NCI-H748 (cell line): ENCODE measurements around the gene OR2A25.

Source experiments
- DNase-seq: peaks from one replicate; lab custom pipeline; 2025; ENCODE audit not compliant: unreplicated experiment; lab: John Stamatoyannopoulos, UW

The OR2A25 gene

DNA sequence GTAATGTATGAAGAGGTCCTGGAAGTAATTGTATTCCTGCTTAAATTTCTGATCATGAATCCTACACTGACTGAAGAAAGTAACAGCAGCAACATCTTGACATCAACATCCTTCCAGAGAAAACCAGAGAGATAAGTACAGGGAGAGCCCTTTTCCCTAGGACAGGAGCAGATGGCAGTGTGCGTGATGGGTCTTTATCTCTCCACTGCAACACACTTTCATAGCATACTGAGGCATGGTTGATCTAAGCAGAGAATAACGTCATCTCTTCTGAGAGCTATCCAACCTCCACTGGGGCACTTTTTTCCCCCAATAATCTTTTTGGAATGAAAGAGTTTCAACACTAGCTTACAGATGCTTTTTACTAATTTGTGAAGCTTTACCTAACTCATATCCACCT lies 342 bp downstream of the OR2A25 start:
- no peak for DNase-seq

GRCh38 chr7:144074374-144074773 lies 4.8 kb downstream of the OR2A25 start:
- no peak for DNase-seq

DNA sequence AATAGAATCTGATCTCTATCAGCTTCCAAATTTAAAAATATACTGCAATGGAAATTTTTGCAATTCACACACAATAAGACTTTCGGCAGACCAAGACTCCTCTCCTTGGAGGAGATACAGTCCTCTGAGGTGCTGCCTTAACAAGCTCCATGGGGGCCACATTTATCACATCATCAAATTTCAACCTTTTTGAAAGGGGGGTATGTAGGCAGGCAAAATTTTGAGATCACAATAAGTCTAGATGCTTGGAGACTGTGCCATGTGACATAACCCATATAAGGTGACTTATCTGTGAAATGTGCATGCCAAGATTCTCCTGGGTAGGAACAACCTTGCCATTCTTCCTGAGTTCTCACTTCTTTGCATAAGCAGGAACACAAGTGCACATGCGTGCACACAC lies 16.4 kb downstream of the OR2A25 start, which contains the start of gene OR2A12:
Gene OR2A12 (plus strand): TSS at position 301 of the 400 bp plus-strand sequence. CDS start 8,830 bp downstream, outside the sequence.
- DNase-seq = no peak

GRCh38 chr7:144086730-144087129 lies 17.1 kb downstream of the OR2A25 start:
- no peak for DNase-seq

DNA sequence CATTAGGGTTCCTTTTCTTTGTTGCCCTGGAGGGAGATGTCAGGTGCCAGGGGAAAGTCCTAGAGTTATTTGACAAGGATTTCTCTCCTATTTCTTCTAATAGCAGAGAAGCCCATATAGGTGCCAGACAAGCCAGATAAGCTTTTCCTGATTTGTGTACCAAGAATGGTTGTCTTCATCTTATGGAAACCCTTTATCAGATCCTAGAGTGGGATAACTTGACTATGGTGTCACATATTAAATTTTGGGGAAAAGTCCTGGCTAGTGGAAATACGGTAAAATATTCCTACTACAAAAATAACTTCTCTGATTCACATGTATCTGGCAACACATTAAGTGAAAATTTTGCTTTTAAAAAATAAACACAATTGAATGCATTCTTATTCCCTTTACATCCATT lies 17.6 kb downstream of the OR2A25 start:
- no peak for DNase-seq

DNA sequence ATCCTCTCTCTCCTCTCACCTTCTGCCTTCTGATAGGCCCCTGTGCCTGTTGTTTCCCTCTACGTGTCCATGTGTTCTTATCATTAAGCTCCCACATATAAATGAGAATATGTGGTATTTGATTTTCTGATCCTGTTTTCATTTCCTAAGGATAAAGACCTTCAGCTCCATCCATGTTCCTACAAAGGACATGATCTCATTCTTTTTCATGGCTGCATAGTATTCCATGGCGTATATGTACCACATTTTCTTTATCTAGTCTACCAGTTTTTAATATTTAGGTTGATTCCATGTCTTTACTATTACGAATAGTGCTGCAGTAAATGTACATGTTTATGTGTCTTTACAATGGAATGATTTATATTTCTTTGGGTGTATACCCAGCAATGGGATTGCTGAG lies 21.1 kb downstream of the OR2A25 start:
- DNase-seq = no peak

GRCh38 chr7:144098776-144099175 lies 29.2 kb downstream of the OR2A25 start:
- no peak for DNase-seq

DNA sequence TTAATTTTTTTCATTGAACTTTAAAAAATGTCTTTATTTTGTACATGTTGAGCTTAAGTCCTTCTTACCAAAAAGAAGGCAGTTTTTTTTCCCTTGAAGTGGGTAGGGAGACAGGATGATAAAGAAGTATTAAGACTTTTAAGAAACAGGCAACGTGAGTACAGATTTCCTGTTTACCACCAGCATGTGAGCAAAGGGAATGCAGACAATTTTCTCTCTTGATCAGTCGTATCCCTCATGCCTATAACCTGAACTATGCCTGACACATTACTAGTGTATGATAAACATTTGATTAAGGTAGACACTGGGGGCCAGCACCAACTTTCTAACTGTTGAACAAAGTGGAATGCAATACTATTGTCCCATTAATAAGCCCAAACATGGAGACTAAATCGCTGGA lies 31.0 kb downstream of the OR2A25 start:
- DNase-seq = no peak

DNA sequence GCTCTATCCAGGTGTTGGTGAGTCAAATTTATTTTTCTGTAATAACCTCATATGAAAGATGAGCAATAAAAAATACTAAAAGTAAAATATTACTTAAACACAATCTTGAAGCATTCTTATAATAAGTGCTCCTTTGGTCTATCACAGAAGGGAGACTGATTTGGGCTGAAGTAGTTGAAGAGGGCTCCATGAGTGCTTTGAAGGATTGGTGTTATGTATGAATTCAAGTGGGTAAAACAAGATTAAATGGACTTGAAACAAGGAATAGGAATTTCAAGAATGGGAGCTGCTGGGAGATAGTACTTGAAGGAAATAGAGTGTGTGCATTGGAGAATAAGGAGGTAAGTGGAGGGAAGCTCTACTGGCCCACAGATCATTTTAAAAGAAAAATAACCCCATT lies 32.4 kb downstream of the OR2A25 start:
- DNase-seq = no peak

DNA sequence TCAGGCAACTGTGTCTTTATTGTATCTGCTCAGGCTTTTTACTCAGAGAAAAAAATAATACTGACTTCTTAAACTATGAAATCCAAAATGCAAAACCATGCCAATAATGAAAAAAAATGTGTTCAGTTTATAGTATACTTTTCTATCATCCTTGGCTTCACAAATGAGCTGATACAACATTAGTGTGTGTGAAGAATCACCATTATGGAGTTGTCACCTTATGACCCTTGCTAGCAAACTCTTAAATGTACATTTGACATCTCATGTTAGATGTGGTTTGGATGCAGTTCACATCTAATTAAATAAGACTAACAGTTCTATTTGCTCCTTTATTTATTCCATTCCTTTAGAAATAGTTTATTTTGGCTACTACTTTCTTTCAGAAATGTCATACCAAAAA lies 35.6 kb downstream of the OR2A25 start:
- no peak for DNase-seq

DNA sequence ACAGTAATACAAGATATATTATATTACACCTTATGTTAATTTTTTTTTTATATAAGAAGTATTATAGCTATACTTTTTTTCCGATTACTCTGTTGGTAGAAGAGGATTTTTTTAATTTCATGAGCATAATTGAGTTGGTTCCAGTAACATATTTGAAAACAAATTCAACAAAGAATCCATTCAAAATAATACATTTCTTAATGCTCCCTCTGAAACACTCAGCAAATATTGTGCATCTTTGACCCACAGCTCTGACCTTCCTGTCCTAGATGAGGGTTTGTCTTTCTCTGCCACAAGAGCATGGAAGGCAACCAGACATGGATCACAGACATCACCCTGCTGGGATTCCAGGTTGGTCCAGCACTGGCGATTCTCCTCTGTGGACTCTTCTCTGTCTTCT lies 39.7 kb downstream of the OR2A25 start, which contains the start of gene OR2A2:
Gene OR2A2 (plus strand): TSS at position 301 of the 400 bp plus-strand sequence. CDS start 0 bp downstream, at position 301.
- no peak for DNase-seq

- DNase-seq = no peak
These were observed 40.7 kb downstream of the OR2A25 start for GRCh38 chr7:144110272-144110671.

- DNase-seq = no peak
These were observed 44.0 kb downstream of the OR2A25 start for GRCh38 chr7:144113651-144114050.

GRCh38 chr7:144118341-144118740 lies 48.7 kb downstream of the OR2A25 start:
- DNase-seq = no peak

DNA sequence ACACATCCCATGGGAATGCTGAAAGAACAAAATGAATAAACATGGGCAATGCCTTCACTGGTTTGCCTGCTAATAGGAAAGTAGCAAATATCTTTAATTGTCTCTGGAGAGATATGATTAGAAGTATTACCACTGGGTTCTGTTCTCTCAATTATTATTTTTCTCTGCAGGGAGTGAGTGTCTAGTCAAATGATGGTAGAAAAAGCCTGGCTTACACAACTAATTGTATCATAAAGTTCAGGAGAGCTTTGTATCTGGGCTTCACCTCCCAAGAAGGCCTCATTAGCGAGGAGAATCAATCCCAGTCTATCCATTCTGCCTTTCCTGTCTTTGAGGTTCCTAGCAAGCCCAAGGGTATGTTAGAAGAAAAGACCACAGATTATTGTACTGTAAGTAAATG lies 53.3 kb downstream of the OR2A25 start, which contains the start of gene OR2A14:
Gene OR2A14 (plus strand): TSS at position 301 of the 400 bp plus-strand sequence. CDS start 5,937 bp downstream, outside the sequence.
- DNase-seq = no peak
